Stimulated activated CD4-positive, alpha-beta T cell treated with anti-CD3 and anti-CD28 coated beads, Interleukin-4, amount 100 ng/mL, for 1 hour (primary cell): ENCODE measurements around the gene TEX44.

Experiments
- DNase-seq: peaks from one replicate; pipeline ENCODE4 v3.0.0-alpha.2; 2020

The TEX44 gene

DNA sequence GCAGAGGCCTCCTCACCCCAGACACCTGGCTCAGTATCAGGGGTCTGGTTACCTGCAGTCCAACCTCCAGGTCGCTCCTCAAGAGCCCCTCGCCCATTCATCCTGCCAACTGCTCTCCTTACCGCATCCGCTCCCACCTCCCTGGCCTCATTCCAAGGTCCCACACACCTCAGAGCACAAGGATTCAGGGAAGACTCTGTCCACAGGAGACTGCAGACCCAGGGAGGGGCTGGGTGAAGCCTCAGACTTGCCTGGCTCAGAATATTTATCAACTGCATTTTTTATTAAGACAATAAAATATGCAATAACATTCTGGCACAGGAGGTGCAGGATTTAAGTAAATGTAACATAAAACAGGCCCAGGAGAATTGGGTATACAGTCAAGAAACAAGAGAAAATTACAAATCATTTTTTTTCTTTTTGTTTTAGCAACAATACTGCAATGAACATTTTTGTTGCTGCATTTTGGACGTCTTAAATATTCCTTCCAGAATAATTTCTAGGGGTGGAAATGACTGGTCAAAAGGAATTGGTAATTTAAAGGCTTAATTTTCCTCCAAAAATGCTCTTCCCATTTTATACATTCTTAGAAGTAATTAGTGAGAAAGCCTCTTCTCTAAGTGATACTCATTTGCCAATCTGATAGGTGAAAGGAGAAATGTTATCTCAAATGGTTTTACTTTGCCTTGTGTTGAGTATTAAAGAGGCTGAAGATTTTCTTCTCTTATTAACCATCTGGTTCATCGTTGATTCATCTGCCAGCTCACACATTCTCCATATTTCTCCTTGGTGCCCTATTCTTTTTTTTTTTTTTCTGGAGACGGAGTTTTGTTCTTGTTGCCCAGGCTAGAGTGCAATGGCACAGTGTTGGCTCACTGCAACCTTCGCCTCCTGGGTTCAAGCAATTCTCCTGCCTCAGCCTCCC lies 42.5 kb downstream of the TEX44 start:
- no peak for DNase-seq

DNA sequence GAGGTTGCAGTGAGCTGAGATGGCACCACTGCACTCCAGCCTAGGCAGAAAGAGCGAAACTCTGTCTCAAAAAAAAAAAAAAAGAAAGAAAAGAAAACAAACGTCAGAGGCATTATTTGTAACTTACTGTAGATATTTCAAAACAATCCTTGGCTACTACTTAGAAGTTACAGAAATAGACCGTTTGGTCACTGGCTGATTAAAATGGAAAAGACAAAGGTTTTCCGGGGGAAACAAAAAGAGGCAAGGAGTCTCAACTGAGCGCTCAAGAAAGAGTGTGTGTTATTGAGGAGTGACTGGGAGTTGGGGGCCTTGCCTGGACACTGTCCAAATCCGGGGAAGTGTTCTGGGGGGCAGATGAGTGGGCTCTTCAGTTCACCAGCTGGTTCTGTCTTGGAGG lies 47.6 kb downstream of the TEX44 start:
- DNase-seq: no peak

DNA sequence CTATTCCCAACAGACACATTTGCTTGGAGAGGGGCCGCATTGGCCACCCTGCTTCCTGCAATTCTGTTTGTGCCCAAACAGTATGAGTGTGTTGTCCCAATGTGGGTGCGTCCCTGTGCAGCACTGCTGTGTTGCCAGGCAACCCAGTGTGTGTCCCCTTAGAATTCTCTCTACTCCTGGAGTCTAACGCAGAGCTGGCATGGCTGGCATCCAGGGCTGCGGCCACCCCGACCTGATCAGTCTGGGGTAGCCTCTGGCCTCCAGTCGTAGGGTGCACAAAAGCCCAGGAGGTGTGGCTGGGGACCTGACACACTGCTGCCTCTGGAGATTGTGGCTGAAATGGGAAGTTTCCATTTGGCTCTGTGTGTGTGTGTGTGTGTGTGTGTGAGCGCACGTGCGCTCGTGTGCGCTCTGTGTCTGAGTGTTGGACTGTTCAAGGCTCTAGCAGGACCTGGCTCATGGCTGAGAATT lies 48.0 kb downstream of the TEX44 start:
- no peak for DNase-seq

DNA sequence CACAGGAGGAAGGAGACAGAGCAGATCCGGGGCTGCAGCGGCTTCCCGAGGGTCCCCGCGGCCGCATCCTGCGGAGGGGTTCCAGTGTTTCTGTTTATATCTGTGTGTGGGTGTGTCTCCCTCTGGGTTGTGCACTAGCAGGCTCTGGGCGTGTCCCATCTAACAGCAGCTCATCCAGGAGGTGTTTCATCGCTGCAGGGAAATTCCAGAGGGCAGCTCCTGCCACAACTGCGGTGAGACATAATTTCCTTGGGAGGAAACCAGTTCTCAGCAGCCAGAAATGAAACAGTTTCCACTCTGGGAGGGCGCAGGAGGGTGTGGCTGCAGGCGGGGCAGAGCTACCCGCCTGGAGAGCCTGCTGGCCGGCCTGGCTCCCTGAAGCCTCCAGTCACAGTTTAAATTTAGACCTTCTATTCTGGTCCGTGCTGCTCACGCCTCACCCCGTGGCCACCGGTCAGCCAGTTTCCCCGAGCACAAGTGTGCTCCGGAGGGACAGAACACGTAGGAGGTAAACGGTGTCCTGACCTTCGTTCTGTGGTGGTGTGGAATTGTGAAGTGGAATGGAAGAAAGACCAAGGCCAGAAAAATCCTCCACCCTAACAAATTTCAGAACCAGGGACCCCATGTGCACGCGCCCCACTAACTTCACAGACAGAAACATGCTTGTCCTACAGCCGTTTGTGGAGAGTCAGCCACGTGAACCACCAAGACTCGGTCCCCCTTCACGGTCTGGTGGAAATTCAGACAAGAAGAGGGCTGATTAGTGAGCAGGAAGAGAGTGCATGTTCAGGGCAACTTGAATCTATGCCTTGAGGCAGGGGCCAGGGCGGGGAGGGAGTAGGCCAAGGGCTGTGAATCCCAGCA lies 50.2 kb downstream of the TEX44 start:
- DNase-seq: peak; percentile 56

- DNase-seq: no peak
Observed at GRCh38 chr2:231643495-231643888, 50.8 kb downstream of the TEX44 start.
